Tibial nerve (tissue), 4 donors: ENCODE measurements around the gene DCXR. TPM values are rescaled to one million over a fixed set of nuclear protein-coding genes. Genes with fewer than 3 reads are reported as not detected.

Experiments
- DNase-seq, 2 donors: peaks; one replicate each; pipeline ENCODE4 v3.0.0-alpha.2; 2019; ENCODE audit warnings: low spot score in 2 of 2
- H3K27ac ChIP-seq, 4 donors: fragments of 200-600 bp; sonication (generic) in 3 of 4; one replicate each; pipeline ENCODE4 v1.5.1; 2017 to 2019; ENCODE audit warnings: mild to moderate bottlenecking in 1 of 4
- H3K27me3 ChIP-seq, 2 donors: fragments of 200-600 bp; sonication (generic) in 1 of 2; one replicate each; pipeline versions ENCODE4 v1.5.1 to v1.6.0; 2017 to 2019
- H3K36me3 ChIP-seq, 3 donors: fragments of 200-600 bp; sonication (generic); one replicate each; pipeline ENCODE4 v1.5.1; 2018 to 2019
- H3K4me1 ChIP-seq, 4 donors: fragments of 200-600 bp; sonication (generic) in 3 of 4; one replicate each; pipeline ENCODE4 v1.5.1; 2017 to 2019
- H3K4me3 ChIP-seq, 4 donors: fragments of 200-600 bp; sonication (generic) in 3 of 4; one replicate each; pipeline ENCODE4 v1.5.1; 2017 to 2019; ENCODE audit warnings: mild to moderate bottlenecking in 1 of 4, moderate library complexity in 1 of 4
- H3K9me3 ChIP-seq, 4 donors: fragments of 200-600 bp; sonication (generic) in 3 of 4; one replicate each; pipeline ENCODE4 v1.5.1; 2017 to 2019
- EP300 ChIP-seq, 2 donors: sonication (generic); formaldehyde crosslinking; IDR thresholded peaks; one replicate each; pipeline ENCODE4 v1.6.1; 2017; ENCODE audit warnings: antibody characterized with exemption in 2 of 2, mild to moderate bottlenecking in 1 of 2
- POLR2A ChIP-seq, 2 donors: fragments of 450-650 bp; IDR thresholded peaks; one replicate each; pipeline ENCODE4 v1.6.1; 2017; ENCODE audit warnings: antibody characterized with exemption in 2 of 2, mild to moderate bottlenecking in 2 of 2, moderate library complexity in 2 of 2
- whole genome bisulfite sequencing, 2 donors: methylation state at CpG; one replicate each; pipeline ENCODE4 v1.1.5; 2018; 5-methylcytosine and 5-hydroxymethylcytosine counted together
- total RNA-seq, 4 donors: library from RNA; depleted of rRNA; stranded (reverse); fragments of >200 nt; gene quantifications; one replicate each; pipeline ENCODE4 v1.1.0, GENCODE V29; 2016
- TF ChIP-seq, protein P1 (sequence below), 5 experiments: fragments of 200-600 bp in 3 of 5; fragments of 450-650 bp in 2 of 5; sonication (generic) in 3 of 5; IDR thresholded peaks; one replicate each; pipeline ENCODE4 v1.5.1; 2016 to 2019; ENCODE audit warnings: antibody characterized with exemption in 5 of 5, mild to moderate bottlenecking in 3 of 5, moderate library complexity in 2 of 5

DCXR gene
- total RNA-seq, 4 donors from 2014 or later: 236 to 347 (median 269) TPM

DNA sequence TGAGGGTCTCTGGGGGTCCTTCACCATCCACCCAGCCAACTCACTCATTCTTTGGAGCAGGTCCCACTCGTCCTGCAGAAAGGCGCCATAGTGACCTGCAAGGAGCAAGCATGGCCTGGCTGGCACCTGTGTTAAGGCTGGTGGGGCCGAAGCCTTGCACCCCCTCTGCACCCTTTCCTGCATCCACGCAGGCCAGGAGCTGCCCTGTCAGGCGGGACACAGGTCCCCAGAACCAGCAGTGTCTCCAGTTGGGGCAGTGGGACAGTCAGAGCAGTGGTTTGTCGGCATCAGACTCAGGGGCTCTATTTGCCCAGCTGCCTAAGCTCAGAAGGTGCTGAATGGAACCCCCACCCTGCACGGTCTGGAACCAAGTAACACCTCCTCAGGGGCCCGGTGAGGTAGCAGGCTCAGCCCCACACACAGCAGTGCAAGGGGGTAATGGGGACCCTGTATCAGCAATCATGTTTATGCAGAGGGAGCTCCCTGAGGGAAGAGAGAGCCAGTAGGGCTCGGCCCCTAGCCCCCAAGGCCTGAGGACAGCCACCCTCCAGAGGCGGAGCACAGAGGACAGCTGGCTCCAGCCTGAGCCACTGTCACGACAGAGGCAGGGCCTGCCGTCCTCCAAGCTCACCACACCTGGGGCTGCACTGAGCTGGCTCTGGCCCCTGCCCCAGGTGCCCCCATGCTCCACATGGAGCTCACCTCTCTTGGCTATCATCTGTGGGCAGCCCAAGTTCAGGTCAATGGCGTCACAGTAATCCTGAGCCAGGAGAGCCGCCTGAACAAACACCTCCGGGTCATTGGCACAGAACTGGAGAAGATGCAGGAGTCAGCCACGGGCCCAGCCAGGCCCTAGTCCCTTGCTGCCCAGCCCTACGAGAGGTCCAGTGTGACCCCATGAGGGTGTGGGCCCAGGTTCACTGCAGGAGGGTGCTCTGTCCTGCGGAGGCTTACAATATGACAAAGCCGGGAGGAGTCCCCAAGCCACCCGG, 26.2 kb upstream of the DCXR start:
- Histone ChIP-seq H3K9me3 (no peaks in the 10 kb centered on the region), H3K27me3 (no peaks in the 10 kb centered on the region), H3K4me1 (peaks cover 0 to 30% (median 14%) of the 10 kb centered on the region in 4 donors), H3K36me3 (peaks cover 0 to 55% (median 19%) of the 10 kb centered on the region in 3 donors), H3K27ac (no peak overlapping the region), H3K4me3 (no peak overlapping the region)
- DNase-seq: no peak
- 77 to 86% methylated on average over 16 to 20 of the region's 20 CpGs for WGBS, 2 donors
- no peak for TF ChIP-seq POLR2A (IDR thresholded peaks at IDR 0.05)
- TF ChIP-seq, protein P1, sequence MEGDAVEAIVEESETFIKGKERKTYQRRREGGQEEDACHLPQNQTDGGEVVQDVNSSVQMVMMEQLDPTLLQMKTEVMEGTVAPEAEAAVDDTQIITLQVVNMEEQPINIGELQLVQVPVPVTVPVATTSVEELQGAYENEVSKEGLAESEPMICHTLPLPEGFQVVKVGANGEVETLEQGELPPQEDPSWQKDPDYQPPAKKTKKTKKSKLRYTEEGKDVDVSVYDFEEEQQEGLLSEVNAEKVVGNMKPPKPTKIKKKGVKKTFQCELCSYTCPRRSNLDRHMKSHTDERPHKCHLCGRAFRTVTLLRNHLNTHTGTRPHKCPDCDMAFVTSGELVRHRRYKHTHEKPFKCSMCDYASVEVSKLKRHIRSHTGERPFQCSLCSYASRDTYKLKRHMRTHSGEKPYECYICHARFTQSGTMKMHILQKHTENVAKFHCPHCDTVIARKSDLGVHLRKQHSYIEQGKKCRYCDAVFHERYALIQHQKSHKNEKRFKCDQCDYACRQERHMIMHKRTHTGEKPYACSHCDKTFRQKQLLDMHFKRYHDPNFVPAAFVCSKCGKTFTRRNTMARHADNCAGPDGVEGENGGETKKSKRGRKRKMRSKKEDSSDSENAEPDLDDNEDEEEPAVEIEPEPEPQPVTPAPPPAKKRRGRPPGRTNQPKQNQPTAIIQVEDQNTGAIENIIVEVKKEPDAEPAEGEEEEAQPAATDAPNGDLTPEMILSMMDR (IDR thresholded peaks at IDR 0.05): no peak
- TF ChIP-seq EP300 (IDR thresholded peaks at IDR 0.05): no peak

DNA sequence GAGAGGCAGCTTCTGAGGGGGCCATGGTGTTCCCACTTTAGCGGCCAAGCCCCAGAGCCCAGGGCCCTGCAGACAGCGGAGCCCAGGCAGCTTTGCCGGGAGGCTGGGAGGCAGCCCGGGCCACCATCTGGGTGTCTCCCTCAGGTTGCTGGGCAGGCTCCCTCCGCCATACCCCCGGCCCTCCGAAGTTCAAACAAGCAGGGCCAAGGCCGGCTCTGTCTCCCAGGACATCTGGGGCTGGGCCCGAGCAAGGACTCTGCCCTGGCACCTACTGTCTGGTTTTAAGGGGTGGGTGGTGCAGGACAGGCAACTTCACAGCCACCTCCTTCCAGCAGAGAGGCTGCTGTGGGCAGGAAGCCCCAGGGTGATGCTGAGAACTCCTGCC, 25.5 kb upstream of the DCXR start:
- 70 to 76% methylated on average over 4 to 5 of the region's 9 CpGs for WGBS, 2 donors
- TF ChIP-seq EP300 (IDR thresholded peaks at IDR 0.05): no peak
- TF ChIP-seq, protein P1 (IDR thresholded peaks at IDR 0.05): no peak
- TF ChIP-seq POLR2A (IDR thresholded peaks at IDR 0.05): no peak
- H3K36me3 ChIP-seq: peaks cover 0 to 63% (median 19%) of the 10 kb centered on the region in 3 donors
- no peaks in the 10 kb centered on the region for H3K27me3 ChIP-seq
- H3K4me1 ChIP-seq: peaks cover 0 to 30% (median 14%) of the 10 kb centered on the region in 4 donors
- DNase-seq: no peak
- no peaks in the 10 kb centered on the region for H3K9me3 ChIP-seq
- no peak overlapping the region for H3K27ac ChIP-seq
- H3K4me3 ChIP-seq: no peak overlapping the region

DNA sequence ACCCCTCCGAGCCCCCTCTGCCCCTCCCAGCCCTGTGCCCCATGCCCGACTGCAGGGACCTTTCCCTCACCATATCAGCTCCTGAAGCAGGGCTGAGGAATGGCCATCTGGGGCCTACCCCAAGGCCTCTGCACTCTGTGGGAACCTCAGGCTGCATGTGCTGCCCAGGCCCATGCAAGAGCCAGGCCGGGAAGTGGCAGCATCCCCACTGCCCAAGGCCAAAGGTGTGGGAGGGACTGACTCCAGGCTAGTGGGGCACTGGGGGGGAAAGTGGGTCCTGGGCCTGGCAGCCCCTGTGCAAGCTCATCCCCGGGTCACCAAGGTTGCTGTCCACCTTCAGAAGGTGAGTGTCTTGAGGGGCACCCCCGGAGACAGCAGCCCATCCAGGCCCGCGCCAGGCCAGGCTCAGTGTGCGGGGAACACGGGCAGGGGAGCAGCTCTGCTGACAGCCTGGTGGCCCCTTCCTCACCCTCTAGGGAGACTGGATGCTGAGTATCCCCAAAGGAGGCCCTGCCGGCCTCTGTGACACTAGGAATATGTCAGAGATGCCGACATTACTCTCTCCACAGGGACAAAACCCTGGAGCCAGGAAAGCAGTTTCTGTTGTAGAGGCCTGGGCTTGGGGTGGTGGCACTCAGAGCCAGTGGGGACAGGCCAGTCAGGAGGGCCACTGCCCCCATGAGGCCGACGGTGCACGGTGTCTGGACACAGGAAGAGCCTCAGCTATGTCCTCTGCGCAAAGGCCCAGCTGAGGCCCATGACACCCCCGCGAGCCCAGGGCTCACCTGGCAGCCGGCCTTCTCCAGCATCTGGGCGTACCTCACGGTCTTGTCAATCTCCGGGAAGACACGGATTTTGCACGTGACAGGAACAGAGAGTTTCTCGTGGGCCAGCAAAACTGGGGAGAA, 24.8 kb upstream of the DCXR start:
- H3K27ac ChIP-seq: no peak overlapping the region
- no peaks in the 10 kb centered on the region for H3K9me3 ChIP-seq
- DNase-seq: no peak
- TF ChIP-seq, protein P1 (IDR thresholded peaks at IDR 0.05): no peak
- no peak for TF ChIP-seq EP300 (IDR thresholded peaks at IDR 0.05)
- TF ChIP-seq POLR2A (IDR thresholded peaks at IDR 0.05): no peak
- no peak overlapping the region for H3K4me3 ChIP-seq
- peaks cover 0 to 69% (median 20%) of the 10 kb centered on the region in 3 donors for H3K36me3 ChIP-seq
- no peaks in the 10 kb centered on the region for H3K27me3 ChIP-seq
- H3K4me1 ChIP-seq: peaks cover 0 to 30% (median 14%) of the 10 kb centered on the region in 4 donors
- WGBS, 2 donors: 82 to 83% methylated on average over 18 to 19 of the region's 24 CpGs

DNA sequence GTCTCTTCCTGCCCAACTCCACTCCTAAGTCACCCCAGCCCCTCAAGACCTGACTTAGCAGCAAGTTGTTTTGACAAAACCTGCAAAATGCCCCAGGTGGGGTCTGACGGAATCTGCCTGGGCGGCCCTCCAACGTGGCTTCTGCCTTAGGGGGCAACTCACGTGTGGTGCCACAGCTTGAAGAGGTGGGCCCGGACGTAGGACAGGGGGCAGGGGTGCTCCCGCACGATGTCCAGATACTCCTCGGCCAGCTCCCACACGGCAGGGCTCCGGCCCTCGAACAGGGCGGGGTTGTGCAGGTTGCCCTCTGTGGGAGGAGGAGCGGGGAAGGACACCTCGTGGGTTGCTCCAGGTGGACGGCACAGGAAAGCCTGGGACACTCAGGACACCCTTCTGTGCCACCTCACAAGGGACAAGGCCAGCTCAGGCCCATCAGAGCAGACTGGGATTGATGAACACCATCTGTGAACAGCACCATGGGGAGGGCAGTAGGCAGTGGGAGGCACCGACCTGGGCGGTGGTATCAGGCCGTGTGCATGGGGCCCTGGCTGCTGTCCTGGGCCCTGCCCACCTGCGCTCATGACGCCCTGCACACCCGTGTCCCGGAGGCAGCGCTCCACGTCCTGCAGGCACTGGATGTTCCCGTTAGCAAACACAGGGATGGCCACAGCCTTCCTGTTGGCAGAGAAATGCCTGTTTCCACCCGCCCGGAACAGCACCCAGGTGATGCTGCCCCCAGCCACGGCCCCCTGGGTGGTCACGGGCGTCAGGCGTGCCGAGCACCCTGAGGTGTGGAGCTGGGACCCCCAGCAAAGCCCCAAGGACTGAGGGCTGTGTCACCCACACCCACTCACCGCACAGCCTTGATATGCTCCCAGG, 23.8 kb upstream of the DCXR start:
- TF ChIP-seq, protein P1 (IDR thresholded peaks at IDR 0.05): no peak
- no peak for TF ChIP-seq EP300 (IDR thresholded peaks at IDR 0.05)
- TF ChIP-seq POLR2A (IDR thresholded peaks at IDR 0.05): no peak
- Histone ChIP-seq H3K27ac (no peak overlapping the region), H3K27me3 (no peaks in the 10 kb centered on the region), H3K9me3 (no peaks in the 10 kb centered on the region), H3K36me3 (peaks cover 0 to 80% (median 29%) of the 10 kb centered on the region in 3 donors), H3K4me1 (peaks cover 0 to 27% (median 13%) of the 10 kb centered on the region in 4 donors), H3K4me3 (no peak overlapping the region)
- WGBS, 2 donors: 82 to 88% methylated on average over 18 to 33 of the region's 34 CpGs
- no peak for DNase-seq
